ENCODE measurements around the gene TRPM2. TPM values are rescaled to one million over a fixed set of nuclear protein-coding genes. Genes with fewer than 3 reads are reported as not detected.

TRPM2 gene
- total RNA-seq, 1 experiment from 2014 or later: 0.89 TPM

GRCh38 chr21:44428281-44428960 lies 75.0 kb downstream of the TRPM2 start:
- no peak for DNase-seq (ENCODE audit: low spot score)

GRCh38 chr21:44429894-44430293 lies 76.5 kb downstream of the TRPM2 start:
- no peak for DNase-seq (ENCODE audit: low spot score)

- no peak for DNase-seq (ENCODE audit: low spot score)
Observed at GRCh38 chr21:44431300-44431699, 77.9 kb downstream of the TRPM2 start.

GRCh38 chr21:44432841-44433790 lies 79.7 kb downstream of the TRPM2 start:
- DNase-seq (ENCODE audit: low spot score): no peak

GRCh38 chr21:44433791-44434567 lies 80.6 kb downstream of the TRPM2 start:
- no peak for DNase-seq (ENCODE audit: low spot score)

GRCh38 chr21:44434568-44434925 lies 81.1 kb downstream of the TRPM2 start:
- DNase-seq (ENCODE audit: low spot score): no peak

- no peak for DNase-seq (ENCODE audit: low spot score)
Observed at GRCh38 chr21:44434936-44435635, 81.7 kb downstream of the TRPM2 start.

- DNase-seq (ENCODE audit: low spot score): no peak
Observed at GRCh38 chr21:44436111-44436611, 82.7 kb downstream of the TRPM2 start.

- no peak for DNase-seq (ENCODE audit: low spot score)
Observed at GRCh38 chr21:44436958-44437357, 83.5 kb downstream of the TRPM2 start.

GRCh38 chr21:44437371-44437695 lies 83.9 kb downstream of the TRPM2 start:
- no peak for DNase-seq (ENCODE audit: low spot score)

- DNase-seq (ENCODE audit: low spot score): no peak
Observed at GRCh38 chr21:44437696-44438431, 84.4 kb downstream of the TRPM2 start.

- DNase-seq (ENCODE audit: low spot score): no peak
Observed at GRCh38 chr21:44438531-44439210, 85.2 kb downstream of the TRPM2 start.

- no peak for DNase-seq (ENCODE audit: low spot score)
Observed at GRCh38 chr21:44439211-44439600, 85.8 kb downstream of the TRPM2 start.

GRCh38 chr21:44440241-44441040 lies 87.0 kb downstream of the TRPM2 start:
- no peak for DNase-seq (ENCODE audit: low spot score)

GRCh38 chr21:44441041-44441400 lies 87.6 kb downstream of the TRPM2 start:
- DNase-seq (ENCODE audit: low spot score): no peak

- no peak for DNase-seq (ENCODE audit: low spot score)
Observed at GRCh38 chr21:44441581-44442265, 88.3 kb downstream of the TRPM2 start.

- DNase-seq (ENCODE audit: low spot score): no peak
Observed at GRCh38 chr21:44442266-44443125, 89.1 kb downstream of the TRPM2 start.

- DNase-seq (ENCODE audit: low spot score): no peak
Observed at GRCh38 chr21:44443291-44443890, 90.0 kb downstream of the TRPM2 start.
